H4 (cell line): ENCODE measurements around the gene RSPO4. TPM values are rescaled to one million over a fixed set of nuclear protein-coding genes. Genes with fewer than 3 reads are reported as not detected.

Experiments
- DNase-seq: peaks from one replicate; pipeline ENCODE4 v3.0.0-alpha.2; 2015; ENCODE audit warnings: low spot score
- total RNA-seq: library from RNA; depleted of rRNA; stranded (reverse); fragments of >200 nt; shearing (Covaris generic); gene quantifications from 2 replicates; pipeline ENCODE4 v1.2.3, GENCODE V29; 2014; rRNA removed

Gene RSPO4
- total RNA-seq, 1 experiment from 2014 or later: not detected

DNA sequence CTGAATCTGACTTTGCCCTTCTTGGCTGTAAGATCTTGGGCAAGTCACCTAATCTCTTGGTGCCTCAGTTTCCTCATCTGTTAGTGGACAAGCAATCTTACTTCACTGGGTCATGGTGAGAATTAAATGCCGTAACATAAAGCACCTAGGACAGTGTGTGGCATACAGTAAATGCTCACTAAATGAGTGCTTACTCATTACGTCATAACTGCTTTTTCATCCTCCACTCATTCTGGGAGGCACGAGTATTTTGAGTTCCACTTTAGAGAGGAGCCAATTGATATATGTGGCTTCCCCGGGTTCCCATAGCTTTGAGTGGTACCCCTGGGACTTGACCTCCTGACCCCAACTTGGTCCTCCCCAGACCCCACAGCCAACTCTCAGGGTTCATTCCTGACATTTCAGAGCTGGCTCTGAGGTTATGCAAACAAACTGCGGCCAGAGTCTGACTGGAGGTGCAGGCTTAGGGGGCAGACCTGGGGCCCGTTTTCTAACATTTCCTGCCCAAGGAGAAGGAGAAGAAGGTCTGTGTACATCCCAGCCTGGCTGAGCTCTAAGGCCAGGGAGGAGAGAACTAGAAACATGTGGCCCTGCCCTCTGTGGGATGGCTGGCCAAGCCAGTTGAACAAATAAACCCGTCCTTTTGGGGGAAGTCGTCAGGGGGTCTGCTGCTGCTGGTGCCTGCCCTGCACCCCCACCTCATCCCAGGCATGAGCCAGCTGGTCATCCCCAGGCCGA lies 91.8 kb downstream of the RSPO4 start:
- DNase-seq: no peak

GRCh38 chr20:909641-910040 lies 92.5 kb downstream of the RSPO4 start:
- no peak for DNase-seq

Other genes with a start within 250 kb of the RSPO4 start
- gene SLC52A3, start 233.8 kb downstream of the RSPO4 start, total RNA-seq: 0.12 TPM in 1 of 2 replicates, not detected in the other
- gene FAM110A, start 168.6 kb downstream of the RSPO4 start, total RNA-seq: 2.3 and 6.7 TPM in 2 replicates
- 0.53 and 1.3 TPM in 2 replicates for gene ANGPT4, start 86.0 kb downstream of the RSPO4 start, total RNA-seq
- 69.2 and 92.5 TPM in 2 replicates for gene PSMF1, start 116.3 kb upstream of the RSPO4 start, total RNA-seq
- gene TMEM74B, start 182.7 kb upstream of the RSPO4 start, total RNA-seq: 0.52 TPM in 1 of 2 replicates, not detected in the other
- gene C20orf202, start 201.1 kb upstream of the RSPO4 start, total RNA-seq: not detected in 2 replicates
- gene RAD21L1, start 223.7 kb upstream of the RSPO4 start, total RNA-seq: 0.12 TPM in 1 of 2 replicates, not detected in the other